Spinal cord (tissue), 10 donors: Measurements from ENCODE around the gene DBT. TPM values are rescaled to one million over a fixed set of nuclear protein-coding genes. Genes with fewer than 3 reads are reported as not detected.
"Not testable (repeated sequence)": the region's sequence is repeated elsewhere in the genome, so short reads cannot be mapped to it uniquely, and the experiment has no call there.

Source experiments
- DNase-seq, 6 donors: peaks; one replicate each; pipeline versions ENCODE4 v3.0.0 to v3.0.0-alpha.2; 2013 to 2015; ENCODE audit warnings: low spot score in 6 of 6, low read depth in 4 of 6
- H3K27ac ChIP-seq: one replicate; pipeline ENCODE4 v1.5.1; 2013; ENCODE audit warnings: low read depth, low read length, control low read depth
- H3K27me3 ChIP-seq: one replicate; pipeline ENCODE4 v1.6.1; 2013; ENCODE audit warnings: low read length; ENCODE audit not compliant: control insufficient read depth, insufficient read depth
- H3K36me3 ChIP-seq: one replicate; pipeline ENCODE4 v1.6.1; 2013; ENCODE audit warnings: low read length; ENCODE audit not compliant: control insufficient read depth, insufficient read depth
- H3K4me1 ChIP-seq: one replicate; pipeline ENCODE4 v1.6.1; 2013; ENCODE audit warnings: low read length; ENCODE audit not compliant: control insufficient read depth, insufficient read depth
- H3K4me3 ChIP-seq: one replicate; pipeline ENCODE4 v1.5.1; 2013; ENCODE audit warnings: low read depth, low read length, control low read depth
- H3K9me3 ChIP-seq: one replicate; pipeline ENCODE4 v1.6.1; 2013; ENCODE audit warnings: low read length; ENCODE audit not compliant: control insufficient read depth, insufficient read depth
- WGBS: methylation state at CpG from one replicate; pipeline ENCODE4 v1.1.5; 2013; ENCODE audit warnings: missing lambda C conversion rate; ENCODE audit not compliant: insufficient coverage; 5-methylcytosine and 5-hydroxymethylcytosine counted together
- polyA plus RNA-seq, 2 donors: library from polyadenylated mRNA; unstranded; fragments of 120-200 nt; gene quantifications; one replicate each; pipeline ENCODE4 v1.2.1, GENCODE V29; 2013; ENCODE audit not compliant: insufficient read length in 2 of 2
- total RNA-seq, 2 donors: library from RNA; depleted of rRNA in 1 of 2; stranded (reverse); fragments of 120-200 nt in 1 of 2; fragments of >200 nt in 1 of 2; gene quantifications; one replicate each; pipeline versions ENCODE4 v1.2.3 to v1.2.4, GENCODE V29; 2013 to 2014
- donor health status: healthy.

Gene DBT
- total and polyA plus RNA-seq, 4 donors, result 12.1 to 14.5 (median 12.5) TPM

GRCh38 chr1:100215101-100215500, 34.5 kb downstream of the DBT start:
- H3K36me3 ChIP-seq, result peaks cover 28% of the 10 kb centered on the region
- no peaks in the 10 kb centered on the region for H3K4me1 ChIP-seq
- DNase-seq, result no peak
- no peaks in the 10 kb centered on the region for H3K27me3 ChIP-seq
- no peaks in the 10 kb centered on the region for H3K9me3 ChIP-seq
- no CpG with 5 or more reads among the region's 1 CpG for WGBS
- no peak overlapping the region for H3K27ac ChIP-seq
- H3K4me3 ChIP-seq, result no peak overlapping the region

DNA sequence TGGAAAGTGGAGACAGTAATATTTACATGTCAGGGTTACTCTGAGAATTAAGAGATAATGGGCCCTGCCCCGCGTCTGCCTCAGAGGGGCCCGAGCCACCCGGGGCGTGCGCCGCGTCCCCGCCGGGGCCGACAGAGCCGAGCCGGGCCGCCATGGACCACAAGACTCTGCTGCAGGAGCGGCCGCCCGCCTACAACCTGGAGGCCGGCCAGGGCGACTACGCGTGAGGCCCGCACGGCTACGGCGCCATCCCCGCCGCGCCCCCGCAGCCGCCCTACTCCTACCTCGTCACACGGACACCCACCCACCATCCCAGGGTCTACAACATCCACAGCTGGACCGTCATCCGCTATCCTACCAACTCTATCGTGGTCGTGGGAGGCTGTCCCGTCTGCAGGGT, 36.5 kb downstream of the DBT start:
- Histone ChIP-seq H3K27me3 (no peaks in the 10 kb centered on the region), H3K4me3 (no peak overlapping the region), H3K4me1 (no peaks in the 10 kb centered on the region), H3K27ac (no peak overlapping the region), H3K36me3 (peaks cover 31% of the 10 kb centered on the region), H3K9me3 (no peaks in the 10 kb centered on the region)
- WGBS, result 98% methylated on average over 34 of the region's 37 CpGs
- DNase-seq, result no peak

DNA sequence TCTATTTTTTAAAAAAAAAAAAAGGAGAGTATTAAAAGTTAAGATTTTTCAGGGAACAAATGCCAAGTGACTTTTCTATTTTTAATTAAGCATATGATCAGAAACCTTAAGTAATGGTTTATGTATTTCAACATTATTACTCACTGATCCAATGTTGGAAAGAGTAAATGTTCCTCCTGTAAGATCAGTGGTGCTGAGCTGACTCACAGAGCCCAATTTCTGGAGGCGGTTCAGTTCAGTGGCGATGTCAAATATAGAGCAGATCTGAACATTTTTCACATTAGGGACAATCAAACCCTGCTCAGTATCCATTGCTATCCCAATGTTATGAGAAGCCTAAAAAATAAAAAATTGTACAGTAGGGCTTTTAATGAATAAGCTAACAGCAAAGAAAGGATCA, 43.3 kb downstream of the DBT start:
- Histone ChIP-seq H3K4me3 (no peak overlapping the region), H3K36me3 (peaks cover 12% of the 10 kb centered on the region), H3K27me3 (no peaks in the 10 kb centered on the region), H3K27ac (no peak overlapping the region), H3K9me3 (no peaks in the 10 kb centered on the region), H3K4me1 (no peaks in the 10 kb centered on the region)
- no peak for DNase-seq
- no CpG with 5 or more reads among the region's 2 CpGs for WGBS

- peaks cover 12% of the 10 kb centered on the region for H3K36me3 ChIP-seq
- H3K27ac ChIP-seq, H3K27me3 ChIP-seq, DNase-seq, H3K4me3 ChIP-seq, H3K9me3 ChIP-seq, H3K4me1 ChIP-seq: not testable (repeated sequence)
- no CpG with 5 or more reads among the region's 2 CpGs for whole genome bisulfite sequencing
Measured at GRCh38 chr1:100205593-100205992, 44.0 kb downstream of the DBT start.

- not testable (repeated sequence) for H3K4me1 ChIP-seq, DNase-seq, H3K27ac ChIP-seq, H3K9me3 ChIP-seq, H3K4me3 ChIP-seq, H3K27me3 ChIP-seq
- WGBS, result 100% methylated on average over 1 of the region's 2 CpGs
- H3K36me3 ChIP-seq, result peaks cover 16% of the 10 kb centered on the region
Measured at GRCh38 chr1:100205103-100205502, 44.5 kb downstream of the DBT start.

DNA sequence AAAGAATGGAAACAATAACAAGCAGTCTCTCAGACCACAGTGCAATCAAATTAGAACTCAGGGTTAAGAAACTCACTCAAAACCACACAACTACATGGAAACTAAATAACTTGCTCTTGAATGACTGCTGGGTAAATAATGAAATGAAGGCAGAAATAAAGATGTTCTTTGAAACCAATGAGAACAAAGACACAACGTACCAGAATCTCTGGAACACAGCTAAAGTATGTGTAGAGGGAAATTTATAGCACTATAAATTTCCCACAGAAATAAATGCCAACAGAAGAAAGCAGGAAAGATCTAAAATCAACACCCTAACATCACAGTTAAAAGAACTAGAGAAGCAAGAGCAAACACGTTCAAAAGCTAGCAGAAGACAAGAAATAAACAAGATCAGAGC, 46.9 kb downstream of the DBT start:
- H3K4me1 ChIP-seq, DNase-seq, H3K27me3 ChIP-seq, H3K9me3 ChIP-seq, H3K27ac ChIP-seq, H3K4me3 ChIP-seq: not testable (repeated sequence)
- peaks cover 13% of the 10 kb centered on the region for H3K36me3 ChIP-seq
- WGBS, result no CpG with 5 or more reads among the region's 2 CpGs

GRCh38 chr1:100200060-100200459, 49.6 kb downstream of the DBT start:
- H3K27me3 ChIP-seq, H3K4me3 ChIP-seq, H3K9me3 ChIP-seq, H3K27ac ChIP-seq, DNase-seq, H3K4me1 ChIP-seq: not testable (repeated sequence)
- WGBS, result 86% methylated on average over 1 of the region's 6 CpGs
- peaks cover 11% of the 10 kb centered on the region for H3K36me3 ChIP-seq

DNA sequence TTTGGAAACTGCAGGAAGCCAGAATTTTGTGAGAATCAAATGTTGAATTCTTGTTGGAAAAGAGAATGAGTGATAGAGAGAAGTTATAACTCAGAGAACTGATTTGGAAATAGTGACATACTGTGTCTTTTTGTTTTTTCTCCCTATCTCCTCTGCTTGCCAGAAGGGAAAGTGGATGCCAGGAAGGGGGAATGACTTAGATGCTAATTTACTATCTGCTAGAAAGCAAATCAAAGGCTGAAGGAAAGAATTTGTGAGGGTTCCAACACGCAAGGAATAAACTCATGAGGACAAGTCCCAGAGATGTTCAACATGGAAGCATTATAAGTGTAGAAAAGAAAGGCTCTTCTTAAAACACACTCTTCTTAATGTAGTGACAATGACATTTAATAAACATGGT, 51.0 kb downstream of the DBT start:
- WGBS, result no CpG with 5 or more reads among the region's 1 CpG
- no peaks in the 10 kb centered on the region for H3K27me3 ChIP-seq
- H3K27ac ChIP-seq, result no peak overlapping the region
- no peaks in the 10 kb centered on the region for H3K4me1 ChIP-seq
- no peaks in the 10 kb centered on the region for H3K9me3 ChIP-seq
- peak in 1 of 6 donors; percentile 56 for DNase-seq
- H3K36me3 ChIP-seq, result peaks cover 14% of the 10 kb centered on the region
- no peak overlapping the region for H3K4me3 ChIP-seq

DNA sequence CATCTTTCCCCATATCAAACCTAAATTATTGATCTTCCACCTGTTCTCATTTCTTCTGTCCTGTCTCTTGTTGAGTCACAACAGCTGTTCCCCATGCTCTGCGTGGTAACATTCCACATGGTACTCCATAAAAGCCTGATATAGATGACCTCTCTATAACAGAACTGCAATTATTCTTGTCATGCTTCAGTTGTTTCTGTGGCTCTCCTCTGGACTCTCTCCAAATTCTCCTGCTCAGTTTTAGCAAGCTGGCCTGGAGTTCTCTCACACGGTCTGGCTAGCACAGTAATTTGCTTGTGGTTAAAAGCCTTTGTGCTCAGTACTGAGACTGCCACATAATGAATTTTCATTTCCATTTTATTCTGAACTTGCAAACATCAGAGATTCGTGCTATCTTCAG, 61.0 kb downstream of the DBT start:
- Histone ChIP-seq H3K9me3 (no peaks in the 10 kb centered on the region), H3K36me3 (no peaks in the 10 kb centered on the region), H3K27ac (peak overlapping the region; percentile 74), H3K4me3 (no peak overlapping the region), H3K27me3 (no peaks in the 10 kb centered on the region), H3K4me1 (peaks cover 11% of the 10 kb centered on the region)
- peak; percentile 33 to 88 (median 56) for DNase-seq
- 14% methylated on average over 1 of the region's 3 CpGs for WGBS

DNA sequence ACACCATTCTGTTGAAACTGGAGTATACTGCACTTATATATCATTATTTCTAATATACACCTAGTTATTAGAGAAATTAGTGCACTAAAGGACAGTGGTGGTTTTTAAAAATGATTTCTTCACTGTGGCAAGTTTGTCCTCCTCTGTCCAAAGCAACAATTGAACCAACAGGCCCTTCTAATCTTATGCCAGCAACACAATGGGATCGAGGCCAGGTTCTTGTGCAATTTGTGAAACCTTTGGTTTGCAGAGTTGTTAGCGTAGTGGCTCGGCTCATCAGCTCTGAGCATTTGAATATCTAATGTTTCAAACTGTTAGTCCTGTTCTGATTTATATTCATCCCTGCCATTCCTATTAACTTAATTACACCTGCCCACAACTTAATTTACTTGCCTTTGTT, 61.7 kb downstream of the DBT start:
- peak in 4 of 6 donors; percentile 6 to 71 (median 28) for DNase-seq
- Histone ChIP-seq H3K9me3 (no peaks in the 10 kb centered on the region), H3K4me1 (peaks cover 11% of the 10 kb centered on the region), H3K27ac (peak overlapping the region; percentile 74), H3K27me3 (no peaks in the 10 kb centered on the region), H3K4me3 (no peak overlapping the region), H3K36me3 (no peaks in the 10 kb centered on the region)
- WGBS, result no CpG with 5 or more reads among the region's 3 CpGs
